ENCODE measurements around the gene GPR17. TPM values are rescaled to one million over a fixed set of nuclear protein-coding genes. Genes with fewer than 3 reads are reported as not detected.

The GPR17 gene
- polyA plus RNA-seq, 4 donors, result 0.33 to 2.8 (median 1.1) TPM

DNA sequence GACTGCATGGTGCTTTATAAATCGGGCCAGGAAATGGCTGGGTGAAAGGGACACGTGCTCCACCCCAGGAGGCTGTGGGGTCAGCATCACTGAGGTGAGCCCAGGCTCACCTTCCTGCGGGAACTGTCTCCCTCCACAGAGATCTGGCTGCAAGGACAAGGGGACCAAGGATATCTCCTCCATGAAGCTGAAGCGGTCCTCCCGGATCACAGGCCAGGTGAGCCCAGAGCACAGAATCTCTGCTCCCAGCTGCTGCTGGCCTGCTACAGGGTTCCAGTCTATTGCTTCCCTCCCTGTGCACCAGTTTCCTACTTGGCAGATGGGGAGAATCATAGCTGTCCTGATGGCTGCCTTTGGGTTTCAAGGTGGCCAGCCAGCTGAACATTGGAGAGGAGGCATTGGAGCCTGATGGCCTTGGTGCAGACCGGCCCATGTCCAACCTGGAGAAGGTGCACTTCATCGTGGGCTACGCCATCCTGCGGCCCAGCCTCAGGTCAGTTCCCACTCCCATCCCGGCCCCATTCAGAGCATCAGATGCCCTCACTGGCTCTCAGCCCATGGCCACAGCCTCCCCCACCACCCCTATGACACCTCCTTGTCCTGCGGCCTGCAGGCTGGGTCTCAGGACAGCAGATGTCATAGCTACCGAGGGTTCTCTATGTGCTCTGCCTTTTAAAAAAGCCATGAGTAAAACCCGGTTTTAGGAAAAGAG lies 33.7 kb upstream of the GPR17 start:
- no peak for DNase-seq (ENCODE audit: low read depth in 4 of 4, low spot score in 3 of 4)

DNA sequence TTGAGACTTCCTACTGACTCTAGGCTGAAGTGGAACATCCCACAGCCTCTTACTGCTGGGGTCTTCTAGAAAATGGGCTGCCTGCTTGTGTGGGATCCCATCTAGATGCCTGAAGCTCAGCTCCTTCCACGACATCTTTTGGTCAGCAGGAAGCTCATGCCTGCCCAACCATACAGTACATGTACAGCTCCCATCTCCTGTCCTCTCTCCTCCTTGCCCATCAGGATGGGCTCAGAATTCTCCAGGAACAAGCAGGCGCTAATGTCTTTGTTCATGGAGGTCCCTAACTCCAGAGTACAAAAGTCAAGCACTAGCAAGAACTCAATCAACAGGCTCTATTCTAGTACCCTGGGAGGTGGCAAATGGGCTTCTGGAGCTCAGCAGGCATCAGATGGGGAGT lies 31.7 kb upstream of the GPR17 start:
- DNase-seq (ENCODE audit: low read depth in 4 of 4, low spot score in 3 of 4), result no peak

DNA sequence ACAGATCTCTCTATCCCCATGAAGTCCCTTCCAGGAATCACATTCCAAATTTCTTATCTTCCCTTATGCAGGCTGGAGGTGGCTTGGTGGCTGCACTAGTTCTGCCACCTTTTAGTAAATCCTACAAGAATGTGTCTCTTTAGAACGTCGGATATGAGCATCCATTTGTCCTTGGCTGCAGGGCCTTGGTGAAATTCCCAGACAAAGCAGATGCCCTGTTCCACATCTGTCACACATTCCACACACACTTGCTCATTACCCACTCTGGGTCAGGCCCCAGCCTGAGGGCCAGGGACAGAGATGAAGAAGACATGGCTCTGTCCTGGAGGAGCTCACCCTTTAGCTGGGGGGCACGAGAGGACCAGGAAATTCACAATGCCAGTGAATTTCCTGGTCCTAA lies 31.2 kb upstream of the GPR17 start:
- DNase-seq (ENCODE audit: low read depth in 4 of 4, low spot score in 3 of 4), result no peak

DNA sequence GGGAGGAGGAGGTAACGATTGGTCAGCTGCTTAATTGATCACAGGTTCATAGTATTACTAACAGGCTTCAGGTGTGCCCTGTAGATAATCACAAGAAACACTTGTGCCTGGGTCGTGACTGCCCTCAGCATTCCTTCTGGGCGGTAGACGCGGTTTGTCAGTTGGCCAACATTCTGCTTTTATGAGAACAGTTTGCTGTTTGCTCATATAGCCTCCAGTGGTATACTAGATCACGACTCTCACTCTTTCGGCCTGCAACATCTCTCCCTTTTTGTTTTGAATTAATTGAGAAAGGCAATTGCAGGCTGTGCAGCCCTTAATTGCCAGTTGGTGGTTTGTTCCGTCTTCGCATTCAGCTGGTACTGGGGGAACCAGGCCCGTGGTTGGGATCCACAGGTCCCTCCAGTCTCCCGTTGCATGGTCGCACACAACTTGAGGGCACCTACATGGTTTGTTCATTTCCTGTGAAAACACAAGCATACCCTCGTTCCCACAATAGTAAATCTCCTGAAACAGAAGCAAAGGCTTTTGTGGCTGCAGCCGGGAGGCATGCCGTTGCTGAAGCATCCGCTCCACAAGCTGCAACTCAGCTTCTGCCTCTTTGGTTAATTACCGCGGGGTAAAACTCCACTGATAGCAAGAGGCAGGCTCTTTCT lies 30.3 kb upstream of the GPR17 start:
- DNase-seq (ENCODE audit: low read depth in 4 of 4, low spot score in 3 of 4), result no peak

DNA sequence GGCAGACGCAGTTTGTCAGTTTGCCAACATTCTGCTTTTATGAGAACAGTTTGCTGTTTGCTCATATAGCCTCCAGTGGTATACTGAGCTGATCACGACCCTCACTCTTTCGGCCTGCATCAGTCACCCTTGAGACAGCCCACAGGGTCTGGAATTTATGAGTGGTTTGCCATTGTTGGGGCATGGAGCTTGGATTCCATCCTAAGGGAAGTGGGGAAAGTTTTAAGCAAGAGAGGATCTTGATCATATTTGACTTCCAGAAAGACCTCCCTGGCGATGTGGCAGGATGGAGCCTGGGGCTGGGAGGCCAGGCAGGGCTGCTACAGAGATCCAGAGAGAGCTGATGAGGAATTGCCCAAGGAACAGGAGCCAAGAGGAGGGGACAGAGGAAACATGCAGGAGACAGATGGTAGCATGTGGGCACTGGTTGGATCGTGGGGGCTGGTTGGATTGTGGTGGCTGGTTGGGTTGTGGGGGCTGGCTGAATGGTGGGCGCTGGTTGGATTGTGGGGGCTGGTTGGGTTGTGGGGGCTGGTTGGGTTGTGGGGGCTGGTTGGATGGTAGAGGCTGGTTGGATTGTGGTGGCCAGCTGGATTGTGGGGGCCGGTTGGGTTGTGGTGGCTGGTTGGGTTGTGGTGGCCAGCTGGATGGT lies 27.3 kb upstream of the GPR17 start:
- no peak for DNase-seq (ENCODE audit: low read depth in 4 of 4, low spot score in 3 of 4)

DNA sequence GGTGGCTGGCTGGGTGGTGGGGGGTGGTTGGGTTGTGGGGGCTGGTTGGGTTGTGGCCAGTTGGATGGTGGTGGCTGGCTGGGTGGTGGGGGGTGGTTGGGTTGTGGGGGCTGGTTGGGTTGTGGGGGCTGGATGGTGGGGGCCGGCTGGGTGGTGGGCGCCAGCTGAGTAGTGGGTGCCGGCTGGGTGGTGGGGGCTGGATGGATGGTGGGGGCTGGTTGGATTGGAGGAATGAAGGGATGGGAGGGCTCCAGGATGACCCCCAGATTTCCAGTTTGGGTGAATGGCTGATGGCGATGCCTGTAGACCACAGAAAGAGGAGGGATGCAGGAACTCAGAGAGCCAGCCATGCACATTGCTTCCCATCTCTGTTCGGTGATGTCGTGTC lies 26.8 kb upstream of the GPR17 start:
- DNase-seq (ENCODE audit: low read depth in 4 of 4, low spot score in 3 of 4), result no peak

DNA sequence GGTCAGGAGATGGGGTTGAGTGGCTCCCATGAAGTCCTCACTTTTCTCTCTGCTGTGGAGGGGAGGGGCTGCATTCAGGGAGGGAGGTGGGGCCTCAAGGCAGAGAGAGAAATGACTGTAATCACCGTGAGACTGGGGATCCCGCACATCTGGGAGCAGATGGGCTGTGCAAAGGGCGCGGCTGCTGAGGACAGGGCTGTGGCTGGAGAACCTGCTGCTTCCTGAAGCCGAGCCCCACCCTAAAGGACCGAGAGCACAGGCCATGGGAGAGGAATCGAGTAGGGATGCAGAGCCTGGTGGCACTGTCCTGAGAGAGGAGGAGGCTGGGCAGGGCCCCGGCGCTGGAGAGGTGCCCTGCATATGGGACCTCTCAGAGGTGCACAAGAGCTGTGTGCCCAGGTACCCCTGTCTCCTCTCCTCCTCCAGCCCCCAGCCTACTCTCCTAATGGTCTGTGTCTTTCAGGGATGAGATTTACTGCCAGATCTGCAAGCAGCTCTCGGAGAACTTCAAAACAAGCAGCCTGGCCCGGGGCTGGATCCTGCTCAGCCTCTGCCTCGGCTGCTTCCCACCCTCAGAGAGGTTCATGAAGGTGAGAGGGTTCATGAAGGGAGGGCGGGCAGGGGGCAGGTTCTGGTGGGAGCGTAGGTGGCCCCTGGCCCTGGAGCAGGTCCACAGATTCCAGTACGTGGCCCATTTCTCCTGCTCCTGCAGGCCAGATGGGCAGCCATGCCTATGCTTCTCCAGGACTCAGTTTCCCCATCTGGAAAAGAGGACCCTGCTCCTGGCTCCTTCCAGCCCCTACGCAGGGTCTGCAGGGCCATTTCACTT lies 25.9 kb upstream of the GPR17 start:
- DNase-seq (ENCODE audit: low read depth in 4 of 4, low spot score in 3 of 4), result no peak

DNA sequence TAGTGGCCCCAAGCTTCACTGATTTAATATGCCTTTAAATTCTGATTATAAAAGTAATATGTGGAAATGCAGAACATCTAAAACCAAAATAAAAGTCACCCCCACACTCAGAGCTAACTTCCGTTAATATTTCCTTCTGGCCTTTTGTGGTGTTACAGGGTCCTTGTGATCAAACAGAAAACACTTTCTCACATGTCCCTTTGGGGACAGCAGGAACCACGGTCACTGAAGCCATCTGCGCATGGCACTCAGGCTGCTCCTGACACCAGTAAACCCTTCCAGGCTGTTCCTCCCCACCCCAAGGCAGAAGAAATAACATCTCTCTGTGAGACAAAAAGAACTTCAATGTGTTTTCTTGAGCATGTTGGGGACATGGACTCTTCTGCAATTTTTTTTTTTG lies 25.1 kb upstream of the GPR17 start:
- DNase-seq (ENCODE audit: low read depth in 4 of 4, low spot score in 3 of 4), result no peak

DNA sequence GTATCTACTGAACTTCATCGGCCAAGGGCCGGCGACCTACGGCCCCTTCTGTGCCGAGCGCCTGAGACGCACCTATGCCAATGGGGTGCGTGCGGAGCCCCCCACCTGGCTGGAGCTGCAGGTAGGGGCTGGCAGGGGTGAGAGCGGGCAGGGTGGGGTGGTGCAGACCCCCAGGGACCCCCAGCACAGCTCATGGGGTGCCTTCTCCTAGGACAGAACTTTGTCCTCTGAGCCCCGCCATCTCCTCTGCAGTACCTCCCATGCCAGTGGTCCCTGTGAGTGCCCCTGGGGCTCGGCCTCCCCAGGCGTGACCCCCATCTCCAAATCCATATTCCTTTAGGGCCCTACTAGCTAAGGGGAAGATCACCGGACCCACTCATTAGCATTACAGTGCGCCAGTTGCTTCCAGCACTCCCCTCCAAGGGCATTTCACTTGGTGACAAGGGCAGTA lies 23.9 kb upstream of the GPR17 start:
- no peak for DNase-seq (ENCODE audit: low read depth in 4 of 4, low spot score in 3 of 4)

DNA sequence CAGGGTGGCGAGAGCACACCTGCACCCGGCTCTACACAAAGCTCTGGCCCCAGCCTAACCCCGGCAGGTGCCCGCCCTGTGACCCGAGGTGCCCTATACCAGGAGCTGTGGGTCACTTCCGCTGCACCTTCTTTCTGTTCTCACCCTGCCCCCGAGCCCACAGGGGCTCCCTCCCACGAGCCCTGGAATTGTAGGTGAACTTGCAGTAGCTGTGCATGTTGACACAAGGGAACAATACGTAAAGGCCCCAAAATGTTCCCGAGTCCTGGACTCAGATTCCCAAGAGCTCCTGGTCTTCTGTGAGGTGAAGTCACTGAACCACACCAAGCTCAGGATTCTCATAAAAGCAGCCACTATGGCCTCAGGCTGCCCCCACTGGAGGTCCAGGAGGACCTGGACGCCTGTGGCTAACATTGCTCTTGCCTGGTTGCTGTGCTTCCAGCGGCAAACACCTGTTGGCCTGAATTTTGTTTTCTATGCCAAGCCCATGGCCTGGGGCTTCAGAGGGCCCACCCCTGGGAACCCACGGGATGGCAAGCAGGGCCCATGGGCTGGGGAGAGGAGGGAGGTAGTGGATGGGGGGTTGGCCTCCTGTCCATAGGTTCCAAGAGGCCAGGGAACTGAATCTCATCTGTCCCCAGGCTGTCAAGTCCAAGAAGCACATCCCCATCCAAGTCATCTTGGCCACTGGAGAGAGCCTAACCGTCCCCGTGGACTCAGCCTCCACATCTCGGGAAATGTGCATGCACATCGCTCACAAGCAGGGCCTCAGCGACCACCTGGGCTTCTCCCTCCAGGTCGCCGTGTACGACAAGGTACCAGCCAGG lies 23.2 kb upstream of the GPR17 start:
- no peak for DNase-seq (ENCODE audit: low read depth in 4 of 4, low spot score in 3 of 4)

DNA sequence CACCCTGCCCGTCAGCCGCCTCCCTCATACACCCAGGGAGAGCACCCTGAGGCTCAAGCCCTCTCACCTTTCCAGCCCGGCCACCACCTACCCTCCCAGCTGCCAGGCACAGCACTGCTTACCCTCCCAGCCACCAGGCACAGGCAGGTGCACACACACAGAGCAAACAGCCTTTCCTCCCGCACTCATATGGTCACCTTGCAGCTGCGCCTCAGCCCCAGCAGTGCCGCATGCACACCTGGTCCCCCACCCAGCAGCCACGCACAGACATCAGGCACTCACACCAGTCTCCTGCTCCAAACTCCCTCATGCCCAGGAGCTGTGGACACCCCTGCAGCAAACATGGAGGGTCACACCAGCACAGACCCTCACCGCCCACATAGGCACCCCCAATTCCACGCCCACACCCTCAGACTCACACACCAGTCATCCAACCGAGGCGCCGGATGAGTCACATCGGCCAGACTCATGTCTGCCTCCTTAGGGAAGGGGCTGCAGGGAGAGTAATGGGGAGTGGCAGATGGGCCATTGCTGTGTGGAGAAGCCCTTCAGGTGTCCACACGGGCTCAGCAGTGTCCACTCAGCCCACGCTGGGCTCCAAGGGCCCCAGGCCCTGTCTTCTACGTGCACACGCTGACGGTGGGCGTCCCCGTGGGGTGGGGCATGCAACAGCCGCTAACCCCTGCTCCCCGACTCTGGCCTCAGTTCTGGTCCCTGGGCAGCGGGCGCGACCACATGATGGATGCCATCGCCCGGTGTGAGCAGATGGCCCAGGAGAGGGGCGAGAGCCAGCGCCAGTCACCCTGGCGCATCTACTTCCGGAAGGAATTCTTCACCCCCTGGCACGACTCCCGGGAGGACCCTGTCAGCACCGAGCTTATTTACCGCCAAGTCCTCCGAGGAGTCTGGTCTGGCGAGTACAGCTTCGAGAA lies 22.3 kb upstream of the GPR17 start:
- DNase-seq (ENCODE audit: low read depth in 4 of 4, low spot score in 3 of 4), result no peak

DNA sequence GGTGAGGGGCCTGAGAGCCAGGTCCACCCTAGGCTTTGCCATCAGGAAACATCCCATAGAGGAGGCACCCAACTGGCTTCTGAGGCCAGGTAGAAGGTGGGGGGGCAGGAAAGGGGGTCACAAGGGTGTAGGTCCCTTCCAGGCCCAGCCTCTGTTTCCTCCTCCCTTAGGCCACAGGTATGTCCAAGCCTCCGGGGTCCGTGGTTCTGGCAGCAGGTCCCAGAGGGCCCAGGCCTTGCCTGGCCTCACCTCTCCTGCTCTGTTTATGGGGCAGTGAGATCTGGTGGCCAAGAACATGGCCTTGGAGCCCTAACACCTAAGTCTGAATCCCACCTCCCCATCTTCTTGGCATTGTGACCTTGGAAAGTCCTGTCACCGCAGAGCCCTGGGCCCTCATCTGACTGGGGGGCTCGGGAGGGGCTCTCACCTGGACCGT lies 21.6 kb upstream of the GPR17 start:
- no peak for DNase-seq (ENCODE audit: low read depth in 4 of 4, low spot score in 3 of 4)

DNA sequence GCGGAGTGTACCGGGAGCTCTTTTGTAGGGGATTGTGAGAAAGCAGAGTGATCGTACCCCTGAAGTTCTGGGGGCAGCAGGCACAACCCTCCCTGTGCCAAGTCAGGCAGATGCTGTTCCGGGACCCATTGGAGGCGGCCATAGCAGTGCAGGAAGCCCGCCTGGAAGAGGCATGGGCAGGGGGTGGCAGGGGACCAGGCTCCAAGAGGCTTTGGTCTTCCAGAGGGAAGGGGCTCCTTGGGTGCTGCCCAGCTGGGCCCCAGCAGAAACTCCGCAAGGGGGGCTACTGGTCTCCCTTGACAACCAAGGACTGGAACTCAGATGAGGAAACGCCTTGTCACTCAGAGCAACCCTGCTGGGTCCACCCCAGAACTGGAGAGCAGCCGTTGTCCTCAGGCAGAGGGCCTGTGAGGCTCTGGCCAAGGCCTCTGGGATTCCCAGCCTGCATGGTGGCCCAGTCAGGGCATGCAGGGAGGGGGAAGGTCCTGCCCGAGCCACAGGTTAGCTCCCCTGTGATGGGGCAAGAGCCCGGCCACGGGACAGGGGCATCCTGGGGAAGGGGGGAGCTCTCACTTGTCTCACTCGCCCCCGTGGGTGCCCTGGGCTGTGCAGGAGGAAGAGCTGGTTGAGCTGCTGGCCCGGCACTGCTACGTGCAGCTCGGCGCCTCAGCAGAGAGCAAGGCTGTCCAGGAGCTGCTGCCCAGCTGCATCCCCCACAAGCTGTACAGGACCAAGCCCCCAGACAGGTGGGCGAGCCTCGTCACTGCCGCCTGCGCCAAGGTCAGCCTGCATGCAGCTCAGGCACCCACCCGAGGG lies 21.0 kb upstream of the GPR17 start:
- no peak for DNase-seq (ENCODE audit: low read depth in 4 of 4, low spot score in 3 of 4)

DNA sequence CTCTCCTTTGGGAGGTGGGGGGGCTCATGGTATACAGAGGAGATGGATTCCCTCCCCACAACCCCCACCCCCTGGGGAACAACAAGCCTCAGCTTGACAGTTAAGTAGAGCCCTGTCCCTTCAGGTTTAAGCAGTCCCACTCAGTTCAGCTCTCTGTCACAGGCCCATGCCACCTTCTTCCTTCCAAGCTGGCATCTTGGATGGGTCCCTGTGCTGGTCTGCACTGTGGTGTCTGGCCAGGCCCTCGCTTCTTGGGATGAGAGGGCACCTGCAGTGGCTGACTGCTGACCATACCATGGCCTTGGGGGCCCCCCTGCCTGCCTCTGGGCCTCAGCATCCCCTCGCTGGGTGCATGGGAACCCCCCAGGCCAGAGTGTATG lies 20.4 kb upstream of the GPR17 start:
- no peak for DNase-seq (ENCODE audit: low read depth in 4 of 4, low spot score in 3 of 4)

DNA sequence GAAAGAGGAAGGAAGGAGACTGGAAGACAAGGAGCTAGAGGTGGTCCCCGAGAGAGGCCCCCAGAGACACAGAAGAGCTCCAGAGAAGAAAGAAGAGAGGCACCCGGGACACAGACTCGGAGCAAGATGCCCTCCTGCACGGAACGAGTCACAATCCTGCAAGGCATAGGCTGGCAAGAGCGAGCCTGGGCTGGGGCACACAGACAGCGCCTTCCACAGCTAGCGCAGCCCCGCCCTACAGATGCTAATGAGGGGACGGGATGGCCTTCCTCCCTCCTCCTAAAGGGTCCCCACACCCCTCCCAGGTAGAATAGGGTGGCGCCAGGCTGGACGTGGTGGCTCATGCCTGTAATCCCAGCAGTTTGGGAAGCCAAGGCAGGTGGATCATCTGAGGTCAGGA lies 19.8 kb upstream of the GPR17 start:
- DNase-seq (ENCODE audit: low read depth in 4 of 4, low spot score in 3 of 4), result no peak

DNA sequence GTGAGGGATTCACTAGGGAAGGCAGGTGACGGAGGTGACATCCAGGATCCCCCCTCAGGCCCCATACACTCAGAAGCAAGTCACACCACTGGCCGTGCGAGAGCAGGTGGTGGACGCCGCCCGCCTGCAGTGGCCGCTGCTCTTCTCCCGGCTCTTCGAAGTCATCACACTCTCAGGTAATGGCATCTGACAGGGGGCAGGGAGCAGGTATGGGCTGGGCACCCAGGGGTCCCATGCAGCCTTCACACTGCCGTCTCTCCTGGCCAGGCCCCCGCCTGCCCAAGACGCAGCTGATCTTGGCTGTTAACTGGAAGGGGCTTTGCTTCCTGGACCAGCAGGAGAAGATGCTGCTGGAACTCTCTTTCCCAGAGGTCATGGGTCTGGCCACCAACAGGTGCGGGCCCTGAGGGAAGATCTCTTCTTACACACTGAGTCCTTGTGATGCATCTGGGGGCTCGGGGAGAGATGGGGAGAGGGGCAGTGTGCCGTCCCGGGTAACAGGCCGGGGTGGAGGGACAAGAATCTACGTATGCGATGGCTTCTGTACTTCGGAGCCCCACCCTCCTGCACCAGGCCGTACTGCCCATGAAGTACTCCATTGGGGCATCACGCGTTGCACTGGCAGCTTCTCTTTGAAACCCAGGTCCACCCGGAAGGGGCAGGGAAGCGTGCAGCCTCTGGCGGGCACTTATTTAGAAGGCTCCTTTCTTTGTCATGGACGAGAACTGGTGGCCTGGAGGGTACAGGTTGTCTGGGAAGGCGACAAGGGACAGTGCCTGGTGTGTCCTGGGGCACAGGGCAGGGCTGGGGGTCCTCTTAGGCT lies 18.8 kb upstream of the GPR17 start:
- DNase-seq (ENCODE audit: low read depth in 4 of 4, low spot score in 3 of 4), result no peak

DNA sequence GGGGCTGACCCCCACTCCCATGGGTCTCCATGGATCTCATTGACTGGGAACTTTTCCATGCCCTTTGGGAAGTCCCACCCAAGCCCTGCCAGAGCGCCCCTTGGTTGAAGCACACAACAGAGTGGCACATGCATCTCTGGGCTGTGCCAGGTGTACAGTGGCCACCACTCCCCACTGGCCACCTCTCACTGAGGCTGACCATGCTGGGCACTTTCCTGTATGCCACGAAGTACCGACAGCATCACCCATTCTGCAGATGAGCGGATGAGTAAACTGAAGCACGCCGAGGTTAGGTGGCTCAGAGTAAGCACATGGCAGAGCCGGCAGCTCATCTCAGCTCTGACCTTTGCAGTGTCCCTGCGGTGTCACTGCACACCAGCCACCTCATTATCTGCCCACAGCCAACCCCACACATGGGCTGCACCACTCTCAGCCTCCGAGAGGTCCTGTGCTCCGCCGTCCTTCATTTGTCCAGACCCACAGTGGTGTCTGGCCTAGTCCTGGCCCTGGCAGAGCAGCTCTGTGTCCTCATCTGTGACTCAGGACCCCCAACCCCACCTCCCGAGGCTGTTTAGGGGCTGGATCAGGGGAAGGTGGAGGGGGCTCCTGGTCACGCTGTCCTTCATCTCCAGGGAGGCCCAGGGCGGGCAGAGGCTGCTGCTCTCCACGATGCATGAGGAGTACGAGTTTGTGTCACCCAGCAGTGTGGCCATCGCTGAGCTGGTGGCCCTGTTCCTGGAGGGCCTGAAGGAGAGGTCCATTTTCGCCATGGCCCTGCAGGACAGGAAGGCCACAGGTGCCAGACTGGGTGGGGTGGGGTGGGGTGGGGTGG lies 18.0 kb upstream of the GPR17 start:
- no peak for DNase-seq (ENCODE audit: low read depth in 4 of 4, low spot score in 3 of 4)
